ENCODE measurements around the gene ATXN1.

ATXN1 gene

GRCh38 chr6:16595514-16596120 is 165.6 kb downstream of the ATXN1 start:
- no peak for DNase-seq

- DNase-seq, result no peak
Observed at GRCh38 chr6:16594849-16595248, 166.4 kb downstream of the ATXN1 start.

DNA sequence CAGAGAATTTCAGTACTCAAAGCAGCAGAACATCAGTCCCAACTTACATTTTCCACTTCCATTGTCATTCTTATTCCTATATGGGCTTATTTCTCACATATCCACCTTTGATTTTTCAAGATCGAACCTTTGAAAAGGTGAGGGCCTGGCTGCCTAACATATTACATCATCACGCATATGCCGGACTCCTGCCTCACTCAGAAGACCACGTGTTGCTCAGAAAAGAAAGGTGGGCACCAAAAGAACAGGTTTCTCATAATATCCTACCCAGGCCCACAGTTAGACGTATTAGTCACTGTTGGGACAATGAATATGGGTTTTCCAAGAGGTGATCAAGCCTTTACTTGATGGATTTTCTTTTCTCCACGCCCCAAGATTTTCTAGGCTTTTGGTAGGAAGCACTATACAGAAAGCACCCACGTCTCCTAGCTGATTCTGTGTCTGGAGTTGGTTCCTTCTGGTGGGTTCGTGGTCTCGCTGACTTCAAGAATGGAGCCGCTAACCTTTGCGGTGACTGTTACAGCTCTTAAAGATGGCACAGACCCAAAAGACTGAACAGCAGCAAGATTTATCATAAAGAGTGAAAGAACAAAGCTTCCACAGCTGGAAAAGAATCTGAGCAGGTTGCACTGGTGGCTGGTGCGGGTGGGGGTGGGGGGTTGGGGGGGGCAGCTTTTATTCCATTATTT is 168.9 kb downstream of the ATXN1 start:
- no peak for DNase-seq

GRCh38 chr6:16591396-16592222 is 169.7 kb downstream of the ATXN1 start:
- no peak for DNase-seq

GRCh38 chr6:16585805-16586204 is 175.5 kb downstream of the ATXN1 start:
- DNase-seq, result no peak

DNA sequence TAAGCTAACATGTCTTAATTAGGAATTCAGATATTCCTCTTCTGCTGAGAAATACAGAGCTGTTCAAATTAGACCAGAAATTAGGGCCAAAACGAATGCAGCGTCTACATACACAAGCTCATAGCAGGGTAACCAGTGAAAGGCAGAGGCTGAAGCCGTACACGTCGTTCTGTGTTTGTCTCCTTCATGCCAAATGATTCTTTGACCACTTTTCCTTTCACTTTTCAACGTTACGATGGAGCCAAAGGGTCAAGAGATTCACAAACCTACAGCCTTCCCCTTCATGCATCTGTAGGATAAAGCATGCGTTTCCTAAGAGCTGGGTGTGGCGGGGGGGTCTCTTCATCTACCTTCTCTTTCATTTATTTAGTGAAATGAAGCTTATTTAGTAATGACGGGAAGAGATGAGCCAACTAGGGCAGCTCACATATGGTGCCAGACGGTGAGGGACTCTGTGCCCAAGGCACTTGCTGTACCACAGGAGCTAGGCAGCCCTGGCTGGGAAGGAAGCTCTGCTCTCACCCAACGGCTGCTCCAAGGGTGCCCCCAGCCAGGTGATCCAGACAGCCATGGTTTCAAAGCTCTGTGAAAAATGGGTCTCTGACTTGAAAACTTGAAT is 178.0 kb downstream of the ATXN1 start:
- no peak for DNase-seq

GRCh38 chr6:16582446-16583143 is 178.7 kb downstream of the ATXN1 start:
- DNase-seq, result no peak

- DNase-seq, result no peak
Observed at GRCh38 chr6:16578695-16579285, 182.5 kb downstream of the ATXN1 start.

DNA sequence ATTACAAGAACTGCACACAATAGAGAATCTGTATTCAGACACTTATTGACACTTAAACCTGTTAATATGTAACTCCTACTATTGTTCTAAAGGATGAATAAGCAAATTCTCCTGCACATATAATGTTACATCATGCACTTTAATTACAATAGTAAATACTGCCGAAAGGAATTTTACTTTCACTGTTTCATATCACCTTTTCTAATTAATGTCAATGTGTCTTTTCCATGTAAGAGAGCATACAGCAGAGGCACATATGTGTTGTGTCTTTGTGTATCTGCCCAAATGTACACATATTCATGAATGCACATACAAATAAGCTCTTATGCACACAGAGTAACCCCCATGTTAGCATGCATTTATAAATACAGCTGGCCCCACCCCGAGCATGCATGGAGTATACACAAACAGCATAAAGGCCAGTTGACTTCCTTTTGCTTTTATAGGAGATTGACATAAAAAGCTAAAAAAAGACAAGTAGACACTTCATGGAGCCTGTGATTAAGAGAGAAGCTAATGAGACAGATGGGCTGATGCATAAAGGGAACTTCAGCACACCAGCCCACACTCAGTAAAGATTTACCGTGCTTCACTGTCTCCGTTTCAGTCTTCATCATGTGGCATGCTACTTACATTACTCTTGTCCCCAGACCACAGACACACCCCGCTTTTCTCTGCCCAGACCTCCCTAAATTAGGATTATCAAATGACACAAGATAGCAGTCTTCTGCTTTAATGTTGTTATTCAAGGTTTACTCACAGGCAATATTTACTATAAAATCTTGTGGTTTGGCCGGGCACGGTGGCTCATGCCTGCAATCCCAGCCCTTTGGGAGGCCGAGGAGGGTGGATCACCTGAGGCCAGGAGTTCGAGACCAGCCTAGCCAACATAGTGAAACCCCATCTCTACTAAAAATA is 184.6 kb downstream of the ATXN1 start:
- no peak for DNase-seq

GRCh38 chr6:16575655-16576054 is 185.6 kb downstream of the ATXN1 start:
- no peak for DNase-seq

- no peak for DNase-seq
Observed at GRCh38 chr6:16572943-16573342, 188.3 kb downstream of the ATXN1 start.

DNA sequence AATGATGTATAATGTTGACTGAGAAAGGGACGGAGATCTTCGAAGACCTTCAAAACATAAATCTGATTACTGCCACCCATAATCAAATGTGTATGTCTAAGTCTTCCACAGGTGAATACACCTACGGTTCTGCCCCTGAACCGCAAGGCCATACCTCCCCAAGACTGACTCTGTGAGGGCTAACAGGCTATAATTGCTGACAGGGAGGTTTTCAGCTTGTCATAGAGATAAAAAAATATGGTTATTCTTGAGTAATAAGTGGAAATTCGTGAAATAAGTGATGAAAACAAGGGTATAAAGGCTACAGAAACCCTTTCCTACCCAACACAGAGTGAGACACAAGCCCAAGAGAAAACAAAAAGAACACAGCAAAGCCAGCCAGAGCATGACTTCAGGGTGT is 188.9 kb downstream of the ATXN1 start:
- no peak for DNase-seq

DNA sequence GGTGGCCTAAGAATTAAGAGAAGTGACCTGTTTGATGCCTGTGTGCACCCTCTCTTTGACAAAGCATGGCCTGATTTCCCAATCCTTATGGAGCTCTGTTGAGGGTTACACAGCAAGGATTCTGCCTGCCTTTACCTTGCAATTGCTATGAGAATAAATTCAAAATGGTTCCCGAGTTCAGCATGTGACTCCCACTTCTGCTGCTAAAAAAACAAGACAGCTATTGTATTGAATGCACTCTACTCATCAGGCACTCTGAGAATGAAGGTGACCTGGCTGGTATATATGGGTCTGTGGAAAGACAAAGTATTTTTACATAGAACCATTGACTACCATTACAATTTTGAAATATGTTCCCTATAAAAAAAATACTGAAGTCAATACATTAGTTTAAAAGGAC is 190.3 kb downstream of the ATXN1 start:
- no peak for DNase-seq

GRCh38 chr6:16570221-16570553 is 191.1 kb downstream of the ATXN1 start:
- no peak for DNase-seq

- DNase-seq, result no peak
Observed at GRCh38 chr6:16568128-16568527, 193.1 kb downstream of the ATXN1 start.

- DNase-seq, result no peak
Observed at GRCh38 chr6:16567071-16567470, 194.2 kb downstream of the ATXN1 start.

GRCh38 chr6:16564436-16564835 is 196.8 kb downstream of the ATXN1 start:
- no peak for DNase-seq

DNA sequence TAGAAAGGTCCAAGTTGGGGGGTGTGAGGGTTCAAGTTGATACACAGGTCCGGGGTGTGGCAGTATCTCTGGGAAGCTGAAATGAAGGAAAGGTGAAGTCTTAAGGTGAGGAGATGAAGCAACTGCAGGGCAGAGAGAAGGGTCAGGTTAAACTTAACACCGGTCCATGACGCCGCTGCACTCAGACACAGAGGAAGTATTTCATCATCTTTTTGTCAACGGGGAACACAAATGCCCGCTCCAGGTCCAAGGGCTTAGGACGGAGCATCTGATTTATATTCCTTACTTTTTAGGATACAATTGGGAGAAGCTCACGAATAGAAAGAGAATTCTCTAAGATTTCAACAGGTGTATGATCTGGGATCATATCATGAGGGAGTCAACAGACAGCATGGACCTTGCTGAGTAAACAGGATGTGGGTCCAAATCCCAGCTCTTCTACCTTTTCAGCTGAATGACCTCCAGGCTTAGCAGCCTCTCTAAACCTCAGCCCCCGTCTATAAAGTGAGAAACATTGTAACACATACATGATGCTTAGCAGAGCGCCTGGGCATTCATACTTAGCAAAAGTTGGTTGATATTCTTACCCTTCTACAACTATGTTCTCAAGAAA is 197.5 kb downstream of the ATXN1 start:
- DNase-seq, result no peak

DNA sequence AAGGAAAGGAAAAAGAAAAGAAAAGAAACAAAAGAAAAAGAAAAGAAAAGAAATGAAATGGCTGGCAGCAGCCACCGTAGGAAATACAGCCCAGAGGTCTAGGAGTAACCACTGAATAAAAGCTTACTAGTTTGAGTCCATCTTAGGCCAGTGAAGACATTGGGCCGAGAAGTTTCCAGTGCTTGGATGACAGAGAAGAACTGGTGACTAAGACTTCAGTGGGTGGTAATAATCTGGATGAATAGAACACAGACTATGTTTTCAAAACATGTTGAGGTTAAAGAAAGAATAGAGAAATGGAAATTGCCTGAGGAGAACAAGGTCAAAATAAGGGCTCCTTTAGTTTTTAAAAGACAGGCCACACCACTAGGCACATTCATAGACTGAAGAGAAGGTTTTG is 198.8 kb downstream of the ATXN1 start:
- no peak for DNase-seq

DNA sequence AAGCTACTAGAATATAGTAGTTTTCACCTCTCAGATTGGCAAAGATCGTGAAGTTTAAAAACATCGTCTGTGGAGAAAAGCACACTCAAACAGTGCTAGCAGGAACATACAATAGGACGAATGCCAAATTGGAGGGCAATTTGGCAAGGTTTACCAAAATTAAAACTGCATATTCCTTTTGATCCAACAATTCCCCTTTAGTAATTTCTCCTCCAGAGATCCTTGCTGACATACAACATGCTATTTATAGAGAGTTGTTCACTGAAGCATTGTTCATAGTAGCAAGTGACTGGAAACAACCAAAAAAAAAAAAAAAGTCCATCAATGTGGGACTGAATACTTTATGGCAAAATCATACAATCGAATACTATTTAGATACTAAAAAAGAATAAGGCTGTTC is 202.2 kb downstream of the ATXN1 start:
- no peak for DNase-seq

DNA sequence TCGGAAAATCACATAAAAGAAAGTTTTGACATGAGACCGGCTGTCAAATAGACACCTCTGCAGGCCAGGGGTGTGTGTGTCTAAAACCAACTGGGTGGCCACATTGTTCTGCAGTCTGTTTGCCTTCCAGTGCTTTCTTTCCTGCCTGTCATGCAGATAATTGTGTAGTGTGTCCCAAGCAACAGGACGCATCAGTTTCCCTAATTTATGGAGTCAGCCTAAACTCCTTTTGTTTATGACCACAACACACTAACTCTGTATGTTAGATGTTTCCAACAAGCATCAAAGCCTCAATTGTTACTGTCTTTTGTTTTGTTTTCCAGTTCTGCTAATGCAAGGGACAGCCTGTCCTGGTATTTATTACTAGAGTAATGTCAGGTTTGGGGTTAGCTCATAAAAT is 205.7 kb downstream of the ATXN1 start:
- no peak for DNase-seq

All from NCI-H1930 (cell line).